HepG2 (cell line): ENCODE measurements around the gene RASSF8.

Experiments
- ASH2L ChIP-seq: fragments of 300-600, 200-600 bp; sonication (generic); IDR thresholded peaks from 2 replicates; pipeline ENCODE4 v1.7.0; 2017; ENCODE audit warnings: low read depth, mild to moderate bottlenecking, moderate library complexity, mixed read lengths, low read length; ENCODE audit not compliant: insufficient read length
- STAG1 ChIP-seq: sonication (generic); formaldehyde crosslinking; IDR thresholded peaks from 2 replicates; pipeline ENCODE4 v1.4.0; 2020; ENCODE audit warnings: missing genetic modification reagents
- SUZ12 ChIP-seq: fragments of 150-350 bp; IDR thresholded peaks from 2 replicates; pipeline ENCODE4 v1.6.1; 2014; ENCODE audit warnings: low read depth, low read length
- ZFX ChIP-seq: sonication (generic); formaldehyde crosslinking; IDR thresholded peaks from 2 replicates; pipeline ENCODE4 v1.4.0; 2020; ENCODE audit warnings: mild to moderate bottlenecking, low read depth, missing genetic modification reagents, moderate library complexity
- ZNF570 ChIP-seq: sonication (generic); formaldehyde crosslinking; IDR thresholded peaks from 2 replicates; pipeline ENCODE4 v1.4.0; 2020; ENCODE audit warnings: mild to moderate bottlenecking, missing genetic modification reagents, borderline replicate concordance
- TF ChIP-seq, protein P1 (sequence below): sonication (generic); formaldehyde crosslinking; IDR thresholded peaks from 2 replicates; pipeline ENCODE4 v1.5.0; 2020; ENCODE audit warnings: mild to moderate bottlenecking, missing genetic modification reagents, moderate library complexity
- TF ChIP-seq, protein P2 (sequence below): sonication (generic); formaldehyde crosslinking; IDR thresholded peaks from 2 replicates; pipeline ENCODE4 v1.4.0; 2020; ENCODE audit warnings: missing genetic modification reagents, mild to moderate bottlenecking, borderline replicate concordance

DNA sequence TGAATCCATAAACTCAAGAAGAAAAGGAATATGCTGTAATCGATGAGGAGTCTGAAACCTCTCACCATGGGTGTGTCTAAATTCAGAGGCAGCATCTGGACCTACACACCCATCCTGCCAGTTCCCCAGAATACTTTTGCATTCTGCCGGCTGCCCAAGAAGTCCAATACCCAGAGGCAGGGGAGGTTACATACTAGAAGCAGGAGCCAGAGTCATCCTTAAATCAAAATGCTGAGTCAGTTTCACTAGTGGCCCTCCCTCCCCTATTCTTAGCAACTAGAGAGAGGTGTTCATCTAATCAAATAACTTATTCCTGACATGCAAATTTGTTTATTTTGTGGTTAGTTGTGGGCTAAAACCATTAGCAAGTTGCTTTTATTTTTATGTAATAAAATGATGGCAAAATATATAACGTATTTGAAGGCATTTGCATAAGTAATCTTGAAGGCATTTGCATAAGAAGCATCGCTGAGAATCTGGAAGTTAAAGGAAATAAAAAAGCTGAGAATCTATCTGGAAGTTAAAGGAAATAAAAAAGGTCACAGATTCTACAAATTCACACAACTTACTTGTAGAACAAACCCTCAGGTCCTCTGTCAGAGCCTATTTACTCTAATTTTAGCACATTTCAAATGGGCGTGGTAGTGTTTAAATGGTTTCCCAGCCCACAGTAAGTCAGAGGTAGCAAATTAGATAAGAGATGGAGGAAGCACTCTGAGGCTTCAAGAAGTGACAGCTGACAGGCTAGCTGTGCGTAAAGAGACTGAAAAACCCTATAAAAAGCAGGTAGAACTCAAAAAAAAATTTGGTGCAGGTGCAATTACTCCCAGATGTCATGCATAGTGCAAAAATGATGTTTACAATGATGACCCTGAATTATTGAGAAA is 158.6 kb downstream of the RASSF8 start:
- TF ChIP-seq SUZ12 (no peak), STAG1 (CRISPR knock-in tag) (no peak), ASH2L (no peak), ZNF570 (CRISPR knock-in tag) (no peak), ZFX (no peak)
- TF ChIP-seq, protein P1, sequence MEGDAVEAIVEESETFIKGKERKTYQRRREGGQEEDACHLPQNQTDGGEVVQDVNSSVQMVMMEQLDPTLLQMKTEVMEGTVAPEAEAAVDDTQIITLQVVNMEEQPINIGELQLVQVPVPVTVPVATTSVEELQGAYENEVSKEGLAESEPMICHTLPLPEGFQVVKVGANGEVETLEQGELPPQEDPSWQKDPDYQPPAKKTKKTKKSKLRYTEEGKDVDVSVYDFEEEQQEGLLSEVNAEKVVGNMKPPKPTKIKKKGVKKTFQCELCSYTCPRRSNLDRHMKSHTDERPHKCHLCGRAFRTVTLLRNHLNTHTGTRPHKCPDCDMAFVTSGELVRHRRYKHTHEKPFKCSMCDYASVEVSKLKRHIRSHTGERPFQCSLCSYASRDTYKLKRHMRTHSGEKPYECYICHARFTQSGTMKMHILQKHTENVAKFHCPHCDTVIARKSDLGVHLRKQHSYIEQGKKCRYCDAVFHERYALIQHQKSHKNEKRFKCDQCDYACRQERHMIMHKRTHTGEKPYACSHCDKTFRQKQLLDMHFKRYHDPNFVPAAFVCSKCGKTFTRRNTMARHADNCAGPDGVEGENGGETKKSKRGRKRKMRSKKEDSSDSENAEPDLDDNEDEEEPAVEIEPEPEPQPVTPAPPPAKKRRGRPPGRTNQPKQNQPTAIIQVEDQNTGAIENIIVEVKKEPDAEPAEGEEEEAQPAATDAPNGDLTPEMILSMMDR (CRISPR knock-in tag) = no peak
- TF ChIP-seq, protein P2, sequence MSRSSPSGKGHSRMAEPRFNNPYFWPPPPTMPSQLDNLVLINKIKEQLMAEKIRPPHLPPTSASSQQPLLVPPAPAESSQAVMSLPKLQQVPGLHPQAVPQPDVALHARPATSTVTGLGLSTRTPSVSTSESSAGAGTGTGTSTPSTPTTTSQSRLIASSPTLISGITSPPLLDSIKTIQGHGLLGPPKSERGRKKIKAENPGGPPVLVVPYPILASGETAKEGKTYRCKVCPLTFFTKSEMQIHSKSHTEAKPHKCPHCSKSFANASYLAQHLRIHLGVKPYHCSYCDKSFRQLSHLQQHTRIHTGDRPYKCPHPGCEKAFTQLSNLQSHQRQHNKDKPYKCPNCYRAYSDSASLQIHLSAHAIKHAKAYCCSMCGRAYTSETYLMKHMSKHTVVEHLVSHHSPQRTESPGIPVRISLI (CRISPR knock-in tag) = no peak
